Body of pancreas (tissue), 4 donors: ENCODE data around the gene RUSF1. TPM values are rescaled to one million over a fixed set of nuclear protein-coding genes. Genes with fewer than 3 reads are reported as not detected.

Source experiments
- ATAC-seq: fragments of 150-250 bp; one replicate; pipeline ENCODE4 v1.9.1; 2016
- DNase-seq, 4 donors: peaks; one replicate each; pipeline ENCODE4 v3.0.0-alpha.2; 2019
- H3K27ac ChIP-seq, 4 donors: fragments of 200-600 bp; sonication (generic); 1 replicate in 3 of 4; 2 replicates in 1 of 4; pipeline versions ENCODE4 v1.5.1 to v1.6.1; 2016 to 2019; ENCODE audit warnings: mild to moderate bottlenecking in 1 of 4, mixed read lengths in 1 of 4, moderate library complexity in 1 of 4
- H3K27me3 ChIP-seq, 2 donors: fragments of 200-600 bp; sonication (generic); one replicate each; pipeline ENCODE4 v1.6.0; 2016; ENCODE audit warnings: mild to moderate bottlenecking in 1 of 2
- H3K36me3 ChIP-seq, 2 donors: fragments of 200-600 bp; sonication (generic); replicated peaks in 1 of 2; 2 replicates each; pipeline ENCODE4 v1.5.1; 2016; ENCODE audit warnings: low read depth in 2 of 2; ENCODE audit not compliant: insufficient read depth in 1 of 2
- H3K4me1 ChIP-seq: fragments of 200-600 bp; sonication (generic); one replicate; pipeline ENCODE4 v1.6.0; 2016
- H3K4me3 ChIP-seq, 2 donors: fragments of 200-600 bp; sonication (generic); 1 replicate in 1 of 2; 2 replicates in 1 of 2; pipeline ENCODE4 v1.5.1; 2016 to 2019
- H3K9me3 ChIP-seq, 3 donors: fragments of 200-600 bp; sonication (generic); 1 replicate in 2 of 3; 2 replicates in 1 of 3; pipeline ENCODE4 v1.5.1; 2016
- POLR2A ChIP-seq, 3 donors: fragments of 450-650 bp; IDR thresholded peaks; one replicate each; pipeline ENCODE4 v1.6.1; 2016; ENCODE audit warnings: antibody characterized with exemption in 3 of 3, mild to moderate bottlenecking in 2 of 3
- WGBS, 2 donors: methylation state at CpG; one replicate each; pipeline ENCODE4 v1.1.5; 2017; 5-methylcytosine and 5-hydroxymethylcytosine counted together
- intact Hi-C: fragments of 100-400 bp; cut with DNase I; formaldehyde crosslinking; loops from one replicate; pipeline ENCODE4 v1.15.1; 2023
- total RNA-seq, 2 donors: library from RNA; depleted of rRNA; stranded (reverse); fragments of >200 nt; gene quantifications; one replicate each; pipeline ENCODE4 v1.1.0, GENCODE V29; 2016
- TF ChIP-seq, protein P1 (sequence below), 7 experiments: fragments of 450-650 bp in 4 of 7; fragments of 200-600 bp in 3 of 7; sonication (generic) in 3 of 7; IDR thresholded peaks; one replicate each; pipeline ENCODE4 v1.5.1; 2016 to 2019; ENCODE audit warnings: antibody characterized with exemption in 7 of 7

The RUSF1 gene
- total RNA-seq, 2 donors from 2014 or later: 72.9 to 77.5 TPM

DNA sequence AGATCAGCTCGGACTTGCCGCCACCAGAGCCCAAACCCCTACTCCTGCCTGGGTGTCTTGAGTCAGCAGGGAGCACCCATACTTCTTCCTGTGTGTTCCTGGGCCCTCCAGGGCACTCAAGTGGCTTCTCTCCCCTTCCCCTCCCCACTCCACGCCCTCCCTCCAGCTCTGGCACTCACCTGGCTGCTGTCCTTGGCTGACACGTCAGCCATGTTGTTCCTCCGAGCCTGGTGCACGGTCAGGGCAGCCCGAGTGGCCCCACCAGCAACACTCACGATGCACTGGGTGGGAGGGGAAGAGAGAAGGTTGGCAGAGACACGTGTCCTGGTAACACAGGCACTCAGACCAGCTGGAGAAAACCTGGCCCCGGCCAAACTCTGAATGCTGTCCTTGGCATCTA, 11.5 kb downstream of the RUSF1 start:
- no peak for DNase-seq
- no peak for ATAC-seq

DNA sequence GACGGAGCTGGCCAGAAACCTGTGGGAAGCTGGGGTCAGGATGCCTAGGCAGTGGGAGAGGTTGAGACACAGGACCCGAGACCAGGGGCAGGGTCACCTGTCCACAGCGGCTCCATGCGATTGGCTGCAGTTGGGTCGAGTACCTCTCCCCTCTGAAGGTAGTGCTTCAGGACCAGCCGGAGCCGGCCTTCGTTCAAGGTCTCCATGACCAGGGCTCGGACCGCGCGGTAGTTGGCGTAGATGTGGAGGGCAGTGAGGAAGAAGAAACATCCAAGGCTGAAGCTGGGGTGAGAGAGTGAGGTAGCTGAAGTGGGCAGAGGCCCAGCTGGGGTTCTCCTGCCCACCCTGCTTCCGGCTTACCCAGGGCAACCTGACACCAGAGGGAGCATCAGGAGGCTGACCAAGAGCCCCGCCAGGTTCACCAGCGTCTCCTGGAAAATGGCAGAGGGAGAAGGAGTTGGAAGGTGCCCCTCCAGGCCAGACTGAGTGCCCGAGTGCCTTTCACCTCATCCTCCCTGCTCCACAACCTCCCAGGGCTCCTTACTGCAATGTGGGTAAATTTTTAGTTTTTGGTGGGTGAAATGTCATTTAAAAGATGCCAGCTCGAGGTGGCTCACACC, 14.6 kb downstream of the RUSF1 start:
- Histone ChIP-seq H3K9me3 (no peaks in the 10 kb centered on the region), H3K4me3 (no peak overlapping the region), H3K27ac (no peak overlapping the region), H3K4me1 (peaks cover 6% of the 10 kb centered on the region), H3K36me3 (peaks cover 5 to 8% of the 10 kb centered on the region in 2 donors), H3K27me3 (no peaks in the 10 kb centered on the region)
- no peak for TF ChIP-seq POLR2A (IDR thresholded peaks at IDR 0.05)
- TF ChIP-seq, protein P1, sequence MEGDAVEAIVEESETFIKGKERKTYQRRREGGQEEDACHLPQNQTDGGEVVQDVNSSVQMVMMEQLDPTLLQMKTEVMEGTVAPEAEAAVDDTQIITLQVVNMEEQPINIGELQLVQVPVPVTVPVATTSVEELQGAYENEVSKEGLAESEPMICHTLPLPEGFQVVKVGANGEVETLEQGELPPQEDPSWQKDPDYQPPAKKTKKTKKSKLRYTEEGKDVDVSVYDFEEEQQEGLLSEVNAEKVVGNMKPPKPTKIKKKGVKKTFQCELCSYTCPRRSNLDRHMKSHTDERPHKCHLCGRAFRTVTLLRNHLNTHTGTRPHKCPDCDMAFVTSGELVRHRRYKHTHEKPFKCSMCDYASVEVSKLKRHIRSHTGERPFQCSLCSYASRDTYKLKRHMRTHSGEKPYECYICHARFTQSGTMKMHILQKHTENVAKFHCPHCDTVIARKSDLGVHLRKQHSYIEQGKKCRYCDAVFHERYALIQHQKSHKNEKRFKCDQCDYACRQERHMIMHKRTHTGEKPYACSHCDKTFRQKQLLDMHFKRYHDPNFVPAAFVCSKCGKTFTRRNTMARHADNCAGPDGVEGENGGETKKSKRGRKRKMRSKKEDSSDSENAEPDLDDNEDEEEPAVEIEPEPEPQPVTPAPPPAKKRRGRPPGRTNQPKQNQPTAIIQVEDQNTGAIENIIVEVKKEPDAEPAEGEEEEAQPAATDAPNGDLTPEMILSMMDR (IDR thresholded peaks at IDR 0.05): no peak
- intact Hi-C loops: loop anchor here (10.0 kb wide), 1 partner anchor 211 kb away; no protein-coding TSS in a partner anchor
- DNase-seq: no peak
- 93 to 97% methylated on average over 15 to 17 of the region's 18 CpGs for WGBS, 2 donors
- no peak for ATAC-seq

More for the DNA sequence above, 11.5 kb downstream of the RUSF1 start:
- no peak overlapping the region for H3K27ac ChIP-seq
- 79 to 89% methylated on average over 8 to 10 of the region's 10 CpGs for WGBS, 2 donors
- no peaks in the 10 kb centered on the region for H3K9me3 ChIP-seq
- TF ChIP-seq POLR2A (IDR thresholded peaks at IDR 0.05): no peak
- TF ChIP-seq, protein P1 (IDR thresholded peaks at IDR 0.05): no peak
- H3K27me3 ChIP-seq: no peaks in the 10 kb centered on the region
- intact Hi-C loops: loop anchor here (10.0 kb wide), 1 partner anchor 208 kb away; no protein-coding TSS in a partner anchor
- no peak overlapping the region for H3K4me3 ChIP-seq
- no peaks in the 10 kb centered on the region for H3K4me1 ChIP-seq
- peaks cover 5 to 10% of the 10 kb centered on the region in 2 donors for H3K36me3 ChIP-seq

DNA sequence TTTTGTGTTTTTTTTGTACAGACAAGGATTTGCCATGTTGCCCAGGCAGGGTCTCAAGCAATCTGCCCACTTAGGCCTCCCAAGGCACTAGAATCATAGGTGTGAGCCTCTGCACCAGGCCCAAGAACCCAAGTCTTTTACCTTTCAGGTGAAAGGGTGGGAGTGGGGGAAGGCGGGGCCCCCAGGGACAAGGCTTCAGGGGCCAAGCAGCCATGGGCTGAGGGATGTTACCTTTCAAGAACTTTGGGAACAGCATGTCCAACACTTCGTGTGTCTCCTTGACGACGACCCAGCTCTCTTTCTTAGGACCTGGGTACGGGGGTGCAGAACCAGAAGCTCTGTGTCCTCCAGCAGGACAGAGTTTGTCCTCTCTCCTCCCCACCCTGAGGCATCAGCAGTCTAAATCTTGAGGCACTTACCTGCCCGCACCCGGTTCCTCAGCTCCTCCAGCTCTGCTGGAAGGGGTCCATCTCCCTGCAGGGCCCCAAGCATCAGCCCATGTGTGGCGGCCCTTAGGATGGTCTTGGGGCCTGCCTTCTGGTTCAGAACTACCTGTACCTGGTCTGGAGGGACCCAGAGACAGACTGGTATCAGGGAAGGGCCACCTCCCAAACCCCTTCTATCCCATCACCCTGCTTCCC, 16.3 kb downstream of the RUSF1 start:
- 92 to 95% methylated on average over 8 of the region's 8 CpGs for WGBS, 2 donors
- Histone ChIP-seq H3K27ac (no peak overlapping the region), H3K9me3 (no peaks in the 10 kb centered on the region), H3K4me1 (peaks cover 23% of the 10 kb centered on the region), H3K4me3 (no peak overlapping the region), H3K36me3 (peaks cover 4 to 5% of the 10 kb centered on the region in 2 donors), H3K27me3 (no peaks in the 10 kb centered on the region)
- intact Hi-C loops: loop anchor here (10.0 kb wide), 1 partner anchor 213 kb away; no protein-coding TSS in a partner anchor
- ATAC-seq: no peak
- no peak for DNase-seq
- TF ChIP-seq POLR2A (IDR thresholded peaks at IDR 0.05): no peak
- TF ChIP-seq, protein P1 (IDR thresholded peaks at IDR 0.05): no peak

DNA sequence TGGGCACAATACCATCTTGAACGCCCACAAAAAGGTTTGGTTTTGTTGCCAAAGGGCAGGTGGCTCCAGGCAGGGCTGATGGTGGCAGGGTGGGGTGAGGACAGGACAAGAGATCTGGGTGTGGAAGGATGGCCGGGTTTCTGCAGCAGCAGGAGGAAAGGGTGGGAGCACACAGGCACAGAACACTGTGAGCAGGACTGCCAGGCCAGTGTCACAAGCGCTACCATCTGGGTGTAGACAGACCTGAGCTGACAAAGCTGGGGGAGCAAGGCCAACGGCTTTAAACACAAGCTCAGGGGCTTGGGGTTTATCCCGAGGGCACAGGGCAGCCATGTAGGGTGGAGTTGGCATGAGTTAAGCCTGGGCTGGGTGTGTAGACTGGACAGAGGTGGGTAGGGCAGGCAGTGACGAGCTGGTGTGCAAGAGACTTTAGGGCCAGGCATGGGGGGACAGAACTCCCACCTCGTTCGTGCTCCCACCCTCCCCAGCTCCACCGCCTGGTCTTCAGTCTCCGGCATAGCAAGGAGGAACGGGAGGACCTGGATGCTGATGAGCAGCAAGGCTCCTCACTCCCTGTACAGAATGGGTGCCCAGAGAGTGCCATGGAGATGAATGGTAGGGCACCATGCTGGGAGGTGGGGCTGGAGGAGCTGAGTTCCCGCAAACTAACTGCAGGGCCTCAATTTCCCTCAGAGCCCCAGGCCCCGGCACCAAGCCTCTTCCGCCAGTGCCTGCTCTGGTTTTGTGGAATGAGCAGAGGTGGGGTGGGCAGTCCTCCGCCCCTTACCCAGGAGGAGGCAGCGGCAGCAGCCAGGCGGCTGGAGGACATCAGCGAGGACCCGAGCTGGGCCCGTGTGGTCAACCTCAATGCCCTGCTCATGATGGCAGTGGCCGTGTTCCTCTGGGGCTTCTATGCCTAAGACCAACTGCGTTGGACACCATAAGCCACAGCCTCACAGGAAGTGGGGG, 18.3 kb downstream of the RUSF1 start:
- peaks cover 4 to 5% of the 10 kb centered on the region in 2 donors for H3K36me3 ChIP-seq
- ATAC-seq (no peak), DNase-seq (no peak)
- H3K4me1 ChIP-seq: peaks cover 26% of the 10 kb centered on the region
- intact Hi-C loops: loop anchor here (10.0 kb wide), 1 partner anchor 215 kb away; no protein-coding TSS in a partner anchor
- no peaks in the 10 kb centered on the region for H3K27me3 ChIP-seq
- no peak overlapping the region for H3K27ac ChIP-seq
- no peaks in the 10 kb centered on the region for H3K9me3 ChIP-seq
- no peak overlapping the region for H3K4me3 ChIP-seq
- 85% methylated on average over 13 to 20 of the region's 22 CpGs for WGBS, 2 donors
- TF ChIP-seq, protein P1 (IDR thresholded peaks at IDR 0.05): no peak
- TF ChIP-seq POLR2A (IDR thresholded peaks at IDR 0.05): no peak
